GM12891 (cell line): Measurements from ENCODE around the gene HS1BP3.

Experiments
- DNase-seq: peaks from one replicate; pipeline ENCODE4 v3.0.0; 2011; ENCODE audit warnings: low spot score; ENCODE audit not compliant: insufficient read length
- FAIRE-seq: peaks from 2 replicates; lab custom pipeline; 2011; peaks lifted over from hg19 to GRCh38; lab: Jason Lieb, UNC
- PAX5 ChIP-seq: IDR thresholded peaks from 2 replicates; pipeline ENCODE4 v1.6.1; 2011; ENCODE audit warnings: low read length, moderate library complexity, mild to moderate bottlenecking; ENCODE audit not compliant: insufficient read depth, severe bottlenecking
- POLR2A ChIP-seq: IDR thresholded peaks from 2 replicates; pipeline ENCODE4 v1.6.1; 2011; ENCODE audit warnings: low read depth, low read length, control low read depth
- POLR2AphosphoS5 ChIP-seq: IDR thresholded peaks from 2 replicates; pipeline ENCODE4 v1.6.1; 2011; ENCODE audit warnings: low read depth, low read length, control low read depth
- POU2F2 ChIP-seq: IDR thresholded peaks from 2 replicates; pipeline ENCODE4 v1.6.1; 2011; ENCODE audit warnings: low read depth, mild to moderate bottlenecking, control low read depth, low read length, moderate library complexity
- SPI1 ChIP-seq: IDR thresholded peaks from 2 replicates; pipeline ENCODE4 v1.6.1; 2011; ENCODE audit warnings: low read depth, low read length, control low read depth
- TAF1 ChIP-seq: IDR thresholded peaks from 2 replicates; pipeline ENCODE4 v1.6.1; 2011; ENCODE audit warnings: low read depth, low read length, control low read depth

HS1BP3 gene

GRCh38 chr2:20569464-20570223 lies 81.3 kb downstream of the HS1BP3 start:
- TF ChIP-seq POLR2AphosphoS5, result no peak
- no peak for TF ChIP-seq TAF1
- no peak for TF ChIP-seq POU2F2
- TF ChIP-seq PAX5, result no peak
- no peak for TF ChIP-seq SPI1
- TF ChIP-seq POLR2A, result no peak
- no peak for DNase-seq
- no peak for FAIRE-seq

GRCh38 chr2:20568501-20569463 lies 82.1 kb downstream of the HS1BP3 start:
- DNase-seq, result no peak
- no peak for FAIRE-seq
- TF ChIP-seq POLR2AphosphoS5 (no peak), POU2F2 (no peak), PAX5 (no peak), POLR2A (no peak), SPI1 (no peak), TAF1 (no peak)

- no peak for FAIRE-seq
- DNase-seq, result no peak
- TF ChIP-seq POU2F2 (no peak), SPI1 (no peak), POLR2A (no peak), TAF1 (no peak), PAX5 (no peak), POLR2AphosphoS5 (no peak)
Observed at GRCh38 chr2:20567926-20568179, 83.0 kb downstream of the HS1BP3 start.
